ENCODE measurements around the gene IL4R. TPM values are rescaled to one million over a fixed set of nuclear protein-coding genes. Genes with fewer than 3 reads are reported as not detected.

IL4R gene
- total and polyA plus RNA-seq, 2 of the 8 experiments (the other 6 are each of a cell fraction or from before 2014, with no cell fraction given) = 29.1 to 29.4 TPM

- FAIRE-seq (no peak), DNase-seq (ENCODE audit: low read depth in 1 of 2, low spot score in 2 of 2) (no peak)
- Histone ChIP-seq H4K91ac (replicated peaks; ENCODE audit: insufficient read length, low read length) (peak overlapping the region; percentile 86), H3K4me3 (ENCODE audit: extremely low read depth in 1 of 4, insufficient read depth in 2 of 4, low read depth in 3 of 4, low read length in 4 of 4) (no peak overlapping the region), H3K79me2 (ENCODE audit: control insufficient read depth in 1 of 2, insufficient read depth in 2 of 2, low read length in 2 of 2) (peaks cover 0 to 46% of the 10 kb centered on the region in 2 experiments; a peak in 2 of 4 replicates), H3K23ac (ENCODE audit: insufficient read length) (no peak overlapping the region), H3K9me3 (ENCODE audit: insufficient read depth in 2 of 2, low read depth in 1 of 2, low read length in 1 of 2) (no peaks in the 10 kb centered on the region), H3K36me3 (ENCODE audit: control insufficient read depth in 2 of 4, insufficient read depth in 4 of 4, low read length in 3 of 4) (no peaks in the 10 kb centered on the region), H3K27ac (ENCODE audit: low read depth, low read length) (peak overlapping the region; percentile 20; the same call in 1 of the 2 replicates), H3K4ac (replicated peaks; ENCODE audit: insufficient read length, low read depth, low read length) (no peak overlapping the region), H3K9ac (replicated peaks in 1 of 4; ENCODE audit: extremely low read depth in 1 of 4, low read depth in 3 of 4, low read length in 3 of 4) (no peak overlapping the region; a peak in 1 of 7 replicates), H3K79me1 (ENCODE audit: low read depth, low read length) (peaks cover 5% of the 10 kb centered on the region; the same call in 1 of the 2 replicates), H4K8ac (ENCODE audit: extremely low read depth, insufficient read depth, low read length) (no peak overlapping the region), H3K56ac (replicated peaks; ENCODE audit: insufficient read length, low read depth, low read length) (no peak overlapping the region), H3K4me1 (replicated peaks in 1 of 4; ENCODE audit: control insufficient read depth in 3 of 4, insufficient read depth in 4 of 4, low read length in 3 of 4) (peaks cover 17 to 35% (median 27%) of the 10 kb centered on the region in 4 experiments), H4K20me1 (replicated peaks in 1 of 2; ENCODE audit: control insufficient read depth in 1 of 2, insufficient read depth in 2 of 2, low read length in 2 of 2) (no peaks in the 10 kb centered on the region), H2BK20ac (ENCODE audit: low read length) (peak overlapping the region; percentile 88), H2BK120ac (replicated peaks; ENCODE audit: low read depth, low read length) (peak overlapping the region; percentile 91), H3K27me3 (replicated peaks in 1 of 4; ENCODE audit: control insufficient read depth in 3 of 4, extremely low read depth in 1 of 4, insufficient read depth in 3 of 4, low read length in 3 of 4) (no peaks in the 10 kb centered on the region), H2AK5ac (ENCODE audit: low read depth, low read length) (peak overlapping the region; percentile 76), H2AFZ (ENCODE audit: low read length) (no peak overlapping the region), H3K14ac (ENCODE audit: insufficient read length) (no peak overlapping the region), H3K18ac (ENCODE audit: extremely low read depth, low read length) (peak overlapping the region; percentile 42), H2BK15ac (ENCODE audit: low read length) (peak overlapping the region; percentile 55; the same call in 1 of the 2 replicates), H4K5ac (ENCODE audit: insufficient read length, low read depth, low read length) (no peak overlapping the region), H2BK5ac (ENCODE audit: low read depth, low read length) (peak overlapping the region; percentile 95), H3K4me2 (ENCODE audit: insufficient read depth in 1 of 2, low read depth in 2 of 2, low read length in 2 of 2) (peak overlapping the region; percentile 10 to 22; a peak in 1 of 4 replicates), H3K23me2 (ENCODE audit: low read depth, low read length) (no peaks in the 10 kb centered on the region), H2BK12ac (ENCODE audit: low read depth, low read length) (peak overlapping the region; percentile 96)
- CTCF ChIA-PET (ENCODE audit: partially characterized antibody) = interaction anchor here (0.6 to 1.7 kb wide), 4 partner anchors 19 to 147 kb away, joined by 3 to 7 read pairs (median 4); no protein-coding TSS in a partner anchor
- TF ChIP-seq TAF7 (optimal IDR thresholded peaks at IDR 0.05; ENCODE audit: borderline replicate concordance, low read depth, low read length) (no peak), MAFK (IDR thresholded peaks at IDR 0.05; ENCODE audit: low read depth, low read length) (no peak)
- WGBS, 2 experiments (ENCODE audit: extremely low coverage in 1 of 2, insufficient coverage in 1 of 2, insufficient read length in 1 of 2, insufficient replicate concordance in 2 of 2, low coverage in 1 of 2, low lambda C conversion rate in 2 of 2, missing lambda C conversion rate in 1 of 2) = 90% methylated on average over 6 of the region's 6 CpGs; no CpG with 5 or more reads in 1 of the 2 experiments
- POLR2A ChIA-PET (ENCODE audit: partially characterized antibody) = interaction anchor here (0.8 to 1.5 kb wide), 3 partner anchors 9 to 92 kb away, joined by 3 read pairs; no protein-coding TSS in a partner anchor
Observed at GRCh38 chr16:27326251-27326650, 12.5 kb downstream of the IL4R start.

Measured in H1 (cell line).